HepG2 (cell line): Measurements from ENCODE around the gene IL15.

Experiments used
- ARHGAP35 ChIP-seq: sonication (generic); formaldehyde crosslinking; IDR thresholded peaks from 2 replicates; pipeline ENCODE4 v1.9.0; 2022; ENCODE audit warnings: mild to moderate bottlenecking, inconsistent platforms, moderate library complexity, missing genetic modification reagents, borderline replicate concordance
- EZH2 ChIP-seq: conservative IDR thresholded peaks from 2 replicates; pipeline ENCODE4 v1.6.1; 2012; ENCODE audit warnings: mild to moderate bottlenecking, low read depth, low read length, moderate library complexity
- MEIS2 ChIP-seq: sonication (generic); formaldehyde crosslinking; IDR thresholded peaks from 2 replicates; pipeline ENCODE4 v1.9.0; 2021; ENCODE audit warnings: mild to moderate bottlenecking, missing genetic modification reagents
- PBX2 ChIP-seq: IDR thresholded peaks from 2 replicates; pipeline ENCODE4 v1.6.1; 2016; ENCODE audit warnings: control low read depth
- POLR2AphosphoS2 ChIP-seq: IDR thresholded peaks from 2 replicates; pipeline ENCODE4 v1.6.1; 2011; ENCODE audit warnings: low read depth, low read length, improper control_type of control experiment
- TCF12 ChIP-seq, 2 experiments: fragments of 450-650 bp in 1 of 2; sonication (generic) in 1 of 2; formaldehyde crosslinking in 1 of 2; IDR thresholded peaks; 2 replicates each; pipeline versions ENCODE4 v1.6.1 to v1.8.0; 2017 to 2022; ENCODE audit warnings: antibody characterized with exemption in 1 of 2, mild to moderate bottlenecking in 1 of 2, missing genetic modification reagents in 1 of 2, moderate library complexity in 1 of 2
- TCF7L2 ChIP-seq: IDR thresholded peaks from 2 replicates; pipeline ENCODE4 v1.6.1; 2011; ENCODE audit warnings: mild to moderate bottlenecking, low read depth, low read length, moderate library complexity
- YY1 ChIP-seq: IDR thresholded peaks from 2 replicates; pipeline ENCODE4 v1.6.1; 2011; ENCODE audit warnings: low read length, low read depth, moderate library complexity, mild to moderate bottlenecking; ENCODE audit not compliant: insufficient read depth, insufficient replicate concordance
- ZNF274 ChIP-seq: sonication (generic); formaldehyde crosslinking; IDR thresholded peaks from 2 replicates; pipeline ENCODE4 v1.5.1; 2020; ENCODE audit warnings: mild to moderate bottlenecking, missing genetic modification reagents
- ZNF572 ChIP-seq: sonication (generic); formaldehyde crosslinking; IDR thresholded peaks from 2 replicates; pipeline ENCODE4 v1.5.1; 2020; ENCODE audit warnings: mild to moderate bottlenecking, missing genetic modification reagents
- TF ChIP-seq, protein P1 (sequence below): sonication (generic); formaldehyde crosslinking; conservative IDR thresholded peaks from 2 replicates; pipeline ENCODE4 v1.4.0; 2020; ENCODE audit warnings: missing genetic modification reagents

- TF ChIP-seq POLR2AphosphoS2 (no peak), ZNF274 (CRISPR knock-in tag) (no peak), TCF7L2 (no peak), YY1 (no peak), TCF12 (IDR thresholded peaks at IDR 0.05) (no peak), TCF12 (CRISPR knock-in tag; IDR thresholded peaks at IDR 0.05) (no peak), ARHGAP35 (CRISPR knock-in tag) (no peak), ZNF572 (CRISPR knock-in tag) (no peak), EZH2 (no peak), MEIS2 (CRISPR knock-in tag) (no peak), PBX2 (CRISPR knock-in tag) (no peak)
- TF ChIP-seq, protein P1, sequence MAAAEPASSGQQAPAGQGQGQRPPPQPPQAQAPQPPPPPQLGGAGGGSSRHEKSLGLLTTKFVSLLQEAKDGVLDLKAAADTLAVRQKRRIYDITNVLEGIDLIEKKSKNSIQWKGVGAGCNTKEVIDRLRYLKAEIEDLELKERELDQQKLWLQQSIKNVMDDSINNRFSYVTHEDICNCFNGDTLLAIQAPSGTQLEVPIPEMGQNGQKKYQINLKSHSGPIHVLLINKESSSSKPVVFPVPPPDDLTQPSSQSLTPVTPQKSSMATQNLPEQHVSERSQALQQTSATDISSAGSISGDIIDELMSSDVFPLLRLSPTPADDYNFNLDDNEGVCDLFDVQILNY = no peak
Observed at GRCh38 chr4:141637565-141637964, 1.2 kb downstream of the IL15 start.
